ENCODE results near the gene CD93.

Gene CD93

GRCh38 chr20:23031346-23031745 is 54.8 kb downstream of the CD93 start:
- no peak for DNase-seq
